HG03571 (cell line): ENCODE measurements around the gene PLEKHS1.
"Not testable (repeated sequence)": the region's sequence is repeated elsewhere in the genome, so short reads cannot be mapped to it uniquely, and the experiment has no call there.

ENCODE experiments used
- ATAC-seq: cut with Tn5 transposase; IDR thresholded peaks from one replicate; pipeline ENCODE4 v1.9.1; 2021; ENCODE audit not compliant: unreplicated experiment

PLEKHS1 gene

DNA sequence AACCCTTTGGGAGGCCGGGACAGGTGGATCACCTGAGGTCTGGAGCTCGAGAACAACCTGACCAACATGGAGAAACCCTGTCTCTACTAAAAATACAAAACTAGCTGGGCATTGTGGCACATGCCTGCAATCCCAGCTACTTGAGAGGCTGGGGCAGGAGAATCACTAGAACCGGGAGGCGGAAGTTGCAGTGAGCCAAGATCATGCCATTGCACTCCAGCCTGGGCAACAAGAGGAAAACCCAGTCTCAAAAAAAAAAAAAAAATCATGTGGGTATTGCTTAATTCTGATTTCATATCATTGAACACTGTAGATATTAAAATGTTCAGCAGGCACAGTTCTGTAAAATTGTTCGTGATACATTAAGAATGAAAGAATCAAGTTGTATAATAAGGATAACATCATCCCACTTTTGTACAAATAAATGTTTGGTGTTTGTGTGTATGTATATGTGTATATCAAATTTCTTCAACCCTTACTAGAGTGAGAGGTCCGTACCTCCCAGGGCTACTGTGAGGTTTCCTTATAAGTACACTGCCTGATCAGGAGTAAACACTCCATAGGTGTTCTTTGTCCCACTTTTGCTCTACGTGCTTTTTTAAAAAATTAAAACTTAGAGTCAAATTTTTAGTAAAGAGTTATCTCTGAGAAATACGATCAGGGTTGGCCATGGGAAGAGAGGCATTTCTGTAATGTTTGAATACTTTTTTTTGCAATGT, 31.7 kb downstream of the PLEKHS1 start:
- no peak for ATAC-seq

DNA sequence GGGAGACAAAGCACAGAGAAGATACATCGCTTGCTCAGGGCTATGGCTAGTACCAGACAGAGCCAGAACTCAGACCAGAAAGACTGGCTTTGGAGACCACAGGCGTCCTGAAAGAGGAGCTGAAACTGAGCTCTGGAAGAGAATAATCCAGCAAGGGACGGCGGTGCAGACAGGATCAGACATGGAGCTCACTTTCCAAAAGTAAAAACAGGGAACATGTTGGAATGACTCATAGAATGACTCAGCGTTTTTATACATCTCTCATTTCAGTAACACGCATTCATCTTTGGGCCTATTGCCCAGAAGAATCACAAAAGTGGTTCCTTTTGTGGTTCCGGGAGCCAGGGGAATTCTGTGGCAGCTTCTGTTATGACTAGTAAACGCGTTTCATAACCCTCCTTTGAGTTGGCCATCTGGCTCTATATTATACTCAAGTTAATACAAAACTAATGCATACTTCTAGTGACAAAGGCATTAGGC, 37.2 kb downstream of the PLEKHS1 start:
- peak; percentile 89 for ATAC-seq

DNA sequence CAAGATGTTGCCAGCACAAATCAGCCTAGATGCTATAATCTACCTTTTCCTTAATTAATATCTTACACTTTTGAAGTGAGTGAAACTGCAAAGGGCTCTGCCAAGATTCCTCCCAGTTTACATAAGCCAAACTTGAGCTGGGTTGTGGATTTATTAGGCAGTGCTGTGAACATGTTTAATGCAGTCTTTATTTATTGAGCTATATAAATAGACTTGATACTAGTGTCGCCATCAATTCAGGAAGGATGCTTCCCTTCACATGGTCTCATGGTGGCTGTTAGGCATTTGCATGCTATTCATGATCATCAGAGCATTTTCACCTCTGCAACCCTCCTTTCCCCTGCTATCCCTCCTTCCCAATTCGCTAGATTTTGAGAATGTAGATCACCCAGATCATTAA, 40.2 kb downstream of the PLEKHS1 start:
- no peak for ATAC-seq

DNA sequence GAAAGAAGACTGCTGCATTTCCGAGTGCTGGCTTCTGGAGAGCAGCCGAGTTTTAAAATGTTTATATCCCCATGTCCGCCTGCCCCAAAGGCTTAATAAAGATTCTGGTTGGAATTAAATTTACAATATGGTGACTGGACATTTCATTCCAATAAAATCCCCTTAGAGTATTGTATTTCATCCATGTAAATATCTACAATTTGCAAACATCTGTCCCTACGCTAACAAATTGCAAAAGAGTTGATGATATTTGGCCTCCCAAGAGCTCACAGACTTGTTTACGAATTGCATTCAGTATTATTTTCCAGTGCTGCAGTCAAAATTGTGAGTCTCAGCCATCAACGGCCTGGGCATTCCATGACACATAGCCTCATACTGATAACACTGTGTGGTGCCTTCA, 50.1 kb downstream of the PLEKHS1 start:
- no peak for ATAC-seq

DNA sequence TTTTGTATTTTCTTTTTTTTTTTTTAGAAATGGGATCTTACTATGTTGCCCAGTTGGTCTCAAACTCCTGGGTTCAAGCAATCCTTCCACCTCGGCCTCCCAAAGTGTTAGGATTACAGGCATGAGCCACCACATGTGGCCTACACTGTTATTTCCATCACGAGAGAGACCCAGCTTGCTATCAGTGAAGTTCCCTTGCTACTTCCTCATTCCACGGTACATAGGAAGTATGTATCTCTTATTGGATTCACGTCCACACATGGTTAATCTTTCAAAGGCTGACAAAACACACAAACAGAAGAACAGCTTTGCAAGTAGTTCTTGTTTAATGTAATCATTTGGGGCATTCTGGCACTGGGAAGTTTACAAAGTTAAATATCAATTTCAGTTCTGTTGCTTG, 51.5 kb downstream of the PLEKHS1 start:
- ATAC-seq: no peak

DNA sequence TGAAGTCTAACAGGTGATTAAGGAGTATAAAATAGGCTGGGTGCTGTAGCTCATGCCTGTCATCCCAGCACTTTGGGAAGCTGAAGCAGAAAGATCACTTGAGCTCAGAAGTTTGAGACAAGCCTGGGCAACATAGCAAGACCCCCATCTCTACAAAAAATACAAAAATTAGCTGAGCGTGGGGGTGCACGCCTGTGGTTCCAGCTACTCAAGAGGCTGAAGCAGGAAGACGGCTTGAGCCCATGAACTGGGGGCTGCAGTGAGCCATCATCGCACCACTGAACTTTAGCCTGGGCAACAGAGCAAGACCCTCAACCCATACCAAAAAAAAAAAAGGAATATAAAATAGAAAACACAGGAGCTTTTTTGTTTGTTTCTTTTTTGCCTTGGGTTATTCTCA, 55.0 kb downstream of the PLEKHS1 start:
- no peak for ATAC-seq

DNA sequence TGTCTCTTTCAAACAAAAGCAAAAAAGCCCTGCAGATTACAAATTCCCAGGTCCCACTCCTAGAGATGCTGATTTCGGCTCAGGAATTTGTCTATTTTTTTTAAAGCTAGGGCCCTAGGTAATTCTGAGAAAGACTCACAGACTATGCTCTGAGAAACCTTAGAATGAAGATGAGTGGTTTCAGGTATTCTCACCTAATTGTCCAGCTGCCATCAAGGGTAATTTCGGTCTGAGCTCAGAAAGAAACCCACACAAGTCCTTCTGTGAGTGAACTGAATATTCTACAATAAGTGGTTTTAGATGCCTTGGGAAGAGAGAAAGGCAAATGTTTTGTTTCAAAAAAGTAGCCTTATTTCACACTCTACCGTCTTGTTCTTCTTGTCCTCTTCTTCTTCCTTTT, 56.7 kb downstream of the PLEKHS1 start:
- no peak for ATAC-seq

DNA sequence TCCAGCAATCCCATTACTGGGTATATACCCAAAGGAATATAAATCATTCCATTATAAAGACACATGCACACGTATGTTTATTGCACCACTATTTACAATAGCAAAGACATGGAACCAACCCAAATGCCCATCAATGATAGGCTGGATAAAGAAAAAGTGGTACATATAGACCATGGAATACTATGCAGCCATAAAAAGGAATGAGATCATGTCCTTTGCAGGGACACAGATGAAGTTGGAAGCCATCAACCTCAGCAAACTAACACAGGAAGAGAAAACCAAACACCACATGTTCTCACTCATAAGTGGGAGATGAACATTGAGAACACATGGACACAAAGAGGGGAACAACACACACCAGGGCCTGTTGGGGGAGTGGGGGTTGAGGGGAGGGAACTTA, 63.2 kb downstream of the PLEKHS1 start:
- not testable (repeated sequence) for ATAC-seq

DNA sequence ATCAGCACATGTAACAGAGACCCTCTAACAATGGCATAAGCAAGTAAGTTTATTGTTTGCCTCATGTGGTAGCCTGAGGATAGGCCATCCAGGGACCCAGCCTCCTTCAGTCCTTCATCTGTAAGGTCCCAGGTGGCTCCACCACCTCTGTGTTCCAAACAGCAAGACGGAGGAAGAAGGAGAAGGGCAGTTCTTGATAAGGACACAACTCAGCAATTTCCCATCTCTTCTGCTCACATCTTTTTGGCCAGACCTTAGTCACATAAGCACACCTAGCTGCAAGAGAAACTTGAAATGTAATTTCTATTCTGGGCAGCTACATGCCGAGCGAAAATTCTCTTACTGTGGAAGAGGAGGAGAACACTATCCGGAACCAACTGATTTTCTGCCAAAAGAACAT, 68.5 kb downstream of the PLEKHS1 start:
- ATAC-seq: no peak

DNA sequence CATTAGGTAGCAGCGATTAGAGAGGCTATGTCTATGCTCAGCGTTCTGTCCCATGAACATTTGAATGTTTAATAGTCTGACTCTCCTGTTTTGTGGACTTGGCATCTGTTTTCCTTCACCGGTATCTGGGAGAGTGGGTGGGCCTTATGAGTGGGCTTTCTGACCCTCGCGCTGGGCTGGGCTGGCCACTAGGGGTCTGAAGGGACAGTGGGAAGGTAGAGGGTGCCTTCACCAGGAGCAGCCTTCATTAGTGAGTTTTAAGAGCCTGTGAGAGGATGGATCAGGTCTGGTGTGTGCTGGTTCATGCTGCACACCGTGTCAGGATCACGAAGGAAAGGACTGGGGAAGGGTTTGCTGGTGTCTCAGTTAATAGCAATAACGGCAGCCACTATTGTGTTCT, 69.0 kb downstream of the PLEKHS1 start:
- no peak for ATAC-seq

DNA sequence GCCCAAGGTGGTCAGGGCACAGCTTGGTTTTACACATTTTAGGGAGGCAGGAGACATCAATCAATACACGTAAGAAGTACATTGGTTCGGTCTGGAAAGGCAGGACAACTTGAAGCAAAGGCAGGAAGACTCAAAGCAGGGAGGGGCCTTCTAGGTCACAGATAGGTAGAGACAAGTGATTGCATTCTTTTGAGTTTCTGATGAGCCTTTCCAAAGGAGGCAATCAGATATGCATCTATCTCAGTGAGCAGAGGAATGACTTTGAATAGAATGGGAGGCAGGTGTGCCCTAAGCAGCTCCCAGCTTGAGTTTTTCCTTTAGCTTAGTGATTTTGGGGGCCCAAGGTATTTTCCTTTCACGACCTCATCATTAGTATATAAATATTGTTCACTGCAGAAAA, 69.8 kb downstream of the PLEKHS1 start:
- ATAC-seq: not testable (repeated sequence)

DNA sequence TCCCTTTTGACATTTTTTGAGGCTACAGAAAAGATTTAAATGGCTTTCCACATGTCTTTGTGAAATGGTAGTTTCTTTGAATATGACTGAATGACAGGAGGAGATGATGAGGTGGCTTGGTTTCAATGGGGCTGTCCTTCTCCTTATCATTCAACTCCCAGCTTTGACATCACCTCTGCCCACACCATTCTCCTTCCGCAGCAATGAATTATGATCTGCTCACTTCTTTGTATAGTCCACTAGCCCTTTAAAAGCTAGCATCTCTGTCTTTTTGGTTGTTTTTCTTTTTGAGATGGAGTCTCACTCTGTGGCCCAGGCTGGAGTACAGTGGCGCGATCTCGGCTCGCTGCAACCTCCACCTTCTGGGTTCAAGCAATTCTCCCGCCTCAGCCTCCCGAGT, 70.7 kb downstream of the PLEKHS1 start:
- no peak for ATAC-seq

DNA sequence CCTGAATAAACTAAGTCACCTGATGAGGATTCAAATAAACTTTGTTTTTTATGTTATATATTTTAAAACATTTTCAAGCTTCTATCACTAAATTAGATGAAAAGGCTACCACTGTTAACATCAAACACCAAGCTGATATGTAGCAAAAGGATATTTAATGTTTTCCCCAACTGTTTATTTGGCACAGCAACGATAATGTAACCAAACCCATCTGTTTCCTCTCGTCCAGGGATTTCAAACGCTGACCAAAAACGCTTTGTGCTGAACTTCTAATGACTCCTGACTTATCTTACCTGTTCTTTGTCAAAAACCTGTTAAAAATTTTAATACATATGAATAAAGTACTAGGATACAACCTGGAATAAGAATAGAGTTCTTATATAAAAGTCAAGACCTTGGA, 71.9 kb downstream of the PLEKHS1 start:
- no peak for ATAC-seq

DNA sequence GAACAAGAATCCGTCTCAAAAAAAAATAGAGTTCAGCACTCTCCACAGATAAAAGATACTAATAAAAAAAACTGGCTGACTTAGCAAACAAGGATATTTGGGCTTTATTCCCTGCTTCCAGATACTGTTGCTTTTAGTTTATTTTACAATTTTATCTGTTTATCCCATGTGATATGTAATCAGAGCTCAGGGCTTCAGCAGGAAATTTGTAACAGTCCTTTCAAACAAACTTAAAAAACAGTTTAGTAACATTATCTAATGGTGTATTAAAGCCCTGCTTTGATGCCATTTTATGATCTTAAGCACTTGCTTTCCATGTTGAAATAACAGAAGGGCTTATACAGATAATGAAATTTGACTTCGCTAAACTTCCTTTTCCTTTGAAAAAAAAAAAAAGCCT, 74.3 kb downstream of the PLEKHS1 start:
- no peak for ATAC-seq

DNA sequence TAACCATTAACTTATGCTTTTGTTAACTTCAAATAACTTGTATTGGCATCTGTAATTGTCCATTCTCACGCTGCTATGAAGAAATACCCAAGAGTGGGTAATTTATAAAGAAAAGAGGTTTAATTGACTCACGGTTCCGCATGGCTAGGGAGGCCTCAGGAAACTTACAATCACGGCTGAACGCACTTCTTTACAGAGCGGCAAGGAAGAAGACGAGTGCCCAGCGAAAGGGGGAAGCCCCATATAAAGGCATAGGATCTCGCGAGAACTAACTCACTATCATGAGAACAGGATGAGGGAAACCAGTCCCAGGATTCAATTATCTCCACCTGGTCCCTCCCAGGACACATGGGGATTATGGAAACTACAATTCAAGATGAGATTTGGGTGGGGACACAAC, 77.1 kb downstream of the PLEKHS1 start:
- ATAC-seq: not testable (repeated sequence)
